Stimulated activated memory B cell treated with anti-CD40 and anti-IgM and Interleukin-4, amounts not matched to agents 10 μg/mL and 1 μg/mL and 100 μg/mL, for 72 hours (primary cell): ENCODE data around the gene FGF9.

Experiments
- ATAC-seq: fragments of 150-1000 bp; cut with Tn5 transposase; 2 replicates; pipeline ENCODE4 v1.10.0; 2021
- H3K27ac Mint-ChIP-seq: one replicate; pipeline ENCODE4 v1.8.0; 2022; ENCODE audit warnings: mild to moderate bottlenecking, mixed read lengths
- H3K27me3 Mint-ChIP-seq: one replicate; pipeline ENCODE4 v1.8.0; 2022; ENCODE audit warnings: mixed read lengths
- H3K36me3 Mint-ChIP-seq: one replicate; pipeline ENCODE4 v1.8.0; 2022; ENCODE audit warnings: mixed read lengths
- H3K4me1 Mint-ChIP-seq: one replicate; pipeline ENCODE4 v1.8.0; 2022; ENCODE audit warnings: mixed read lengths
- H3K4me3 Mint-ChIP-seq: one replicate; pipeline ENCODE4 v1.8.0; 2022; ENCODE audit warnings: mild to moderate bottlenecking, moderate library complexity, mixed read lengths
- H3K9me3 Mint-ChIP-seq: one replicate; pipeline ENCODE4 v1.8.0; 2022; ENCODE audit warnings: mixed read lengths

FGF9 gene

GRCh38 chr13:21723807-21724505 lies 53.1 kb downstream of the FGF9 start:
- ATAC-seq, result no peak
- no peaks in the 10 kb centered on the region for H3K4me1 Mint-ChIP-seq
- no peak overlapping the region for H3K4me3 Mint-ChIP-seq
- peaks cover 31% of the 10 kb centered on the region for H3K27me3 Mint-ChIP-seq
- H3K9me3 Mint-ChIP-seq, result peaks cover 6% of the 10 kb centered on the region
- H3K27ac Mint-ChIP-seq, result no peak overlapping the region
- no peaks in the 10 kb centered on the region for H3K36me3 Mint-ChIP-seq

DNA sequence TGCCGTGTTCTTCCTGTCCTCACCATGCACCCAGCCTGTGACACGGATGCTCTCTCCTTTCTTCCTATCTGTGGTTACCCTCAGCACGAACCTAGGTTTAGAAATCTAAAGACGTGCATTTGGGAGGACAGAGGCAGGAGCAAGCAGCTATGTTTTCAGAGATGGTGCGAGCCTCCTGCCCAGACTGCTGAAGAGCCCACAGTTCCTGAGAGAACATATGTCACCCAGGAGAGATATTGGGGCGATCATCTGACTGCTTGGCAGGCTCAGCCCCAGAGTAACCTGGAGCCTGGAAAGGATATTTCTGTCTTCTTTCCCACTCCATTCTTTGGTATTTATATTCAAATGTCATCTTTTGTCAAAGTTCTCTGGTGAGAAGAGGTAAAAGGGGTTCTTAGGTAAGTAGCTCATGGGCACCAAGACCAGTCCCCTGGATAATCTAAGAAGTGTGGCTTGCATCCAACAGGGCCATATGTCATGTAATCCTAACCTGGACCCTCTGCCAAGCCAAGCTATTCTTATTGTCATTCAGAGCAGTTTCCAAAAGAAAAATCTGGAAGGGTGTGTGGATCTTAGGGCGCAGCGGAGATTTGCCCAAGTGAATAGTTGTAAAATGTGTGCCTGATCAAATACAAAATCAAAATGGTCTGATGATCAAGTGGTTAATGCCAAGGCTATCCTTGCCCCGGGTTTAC lies 59.5 kb downstream of the FGF9 start:
- peaks cover 10% of the 10 kb centered on the region for H3K9me3 Mint-ChIP-seq
- H3K4me3 Mint-ChIP-seq, result no peak overlapping the region
- H3K27ac Mint-ChIP-seq, result no peak overlapping the region
- H3K36me3 Mint-ChIP-seq, result no peaks in the 10 kb centered on the region
- H3K27me3 Mint-ChIP-seq, result no peaks in the 10 kb centered on the region
- no peak for ATAC-seq
- H3K4me1 Mint-ChIP-seq, result no peaks in the 10 kb centered on the region

DNA sequence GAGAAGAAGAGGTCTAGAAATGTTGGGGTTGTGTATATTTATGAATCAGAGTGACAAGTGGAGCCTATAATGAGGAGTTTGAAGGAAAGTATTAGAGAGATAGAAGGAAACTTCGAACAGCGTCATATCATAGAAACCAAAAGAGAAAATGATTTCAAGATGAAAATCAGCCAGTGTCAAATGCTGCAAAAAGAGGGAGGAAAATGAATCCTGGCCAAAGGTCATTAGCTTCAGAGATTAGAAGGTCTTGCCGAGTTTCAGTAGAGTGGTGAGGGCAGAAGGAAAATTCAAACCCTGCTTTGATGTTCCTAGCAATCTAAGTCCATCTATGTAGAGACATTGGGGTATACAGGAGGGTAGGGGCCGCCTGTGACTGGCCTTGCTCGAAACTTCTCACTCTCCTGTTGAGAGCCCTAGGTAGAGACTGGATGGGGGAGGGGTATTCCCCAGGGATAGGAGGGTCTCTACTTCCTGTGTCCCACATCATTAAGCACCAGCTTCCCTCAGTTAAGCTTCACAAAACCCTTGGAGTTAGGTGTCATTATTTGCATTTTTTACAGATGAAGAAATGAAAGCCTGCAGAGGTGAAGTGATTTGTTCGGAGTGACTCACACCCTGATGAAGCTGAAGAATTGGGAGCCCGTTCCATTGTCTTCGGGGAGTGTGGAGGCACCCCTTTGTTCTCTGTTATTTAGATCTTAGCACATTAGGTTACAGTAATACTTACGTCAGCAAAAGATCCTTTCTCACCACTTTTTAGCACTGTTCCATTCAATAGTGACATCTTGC lies 62.8 kb downstream of the FGF9 start:
- no peak for ATAC-seq
- H3K27me3 Mint-ChIP-seq, result peaks cover 8% of the 10 kb centered on the region
- H3K4me3 Mint-ChIP-seq, result no peak overlapping the region
- no peaks in the 10 kb centered on the region for H3K36me3 Mint-ChIP-seq
- peaks cover 4% of the 10 kb centered on the region for H3K9me3 Mint-ChIP-seq
- no peaks in the 10 kb centered on the region for H3K4me1 Mint-ChIP-seq
- no peak overlapping the region for H3K27ac Mint-ChIP-seq

GRCh38 chr13:21734961-21735360 lies 64.1 kb downstream of the FGF9 start:
- Mint-ChIP-seq H3K27me3 (peaks cover 15% of the 10 kb centered on the region), H3K9me3 (peaks cover 4% of the 10 kb centered on the region), H3K4me1 (no peaks in the 10 kb centered on the region), H3K4me3 (no peak overlapping the region), H3K36me3 (no peaks in the 10 kb centered on the region), H3K27ac (no peak overlapping the region)
- no peak for ATAC-seq

DNA sequence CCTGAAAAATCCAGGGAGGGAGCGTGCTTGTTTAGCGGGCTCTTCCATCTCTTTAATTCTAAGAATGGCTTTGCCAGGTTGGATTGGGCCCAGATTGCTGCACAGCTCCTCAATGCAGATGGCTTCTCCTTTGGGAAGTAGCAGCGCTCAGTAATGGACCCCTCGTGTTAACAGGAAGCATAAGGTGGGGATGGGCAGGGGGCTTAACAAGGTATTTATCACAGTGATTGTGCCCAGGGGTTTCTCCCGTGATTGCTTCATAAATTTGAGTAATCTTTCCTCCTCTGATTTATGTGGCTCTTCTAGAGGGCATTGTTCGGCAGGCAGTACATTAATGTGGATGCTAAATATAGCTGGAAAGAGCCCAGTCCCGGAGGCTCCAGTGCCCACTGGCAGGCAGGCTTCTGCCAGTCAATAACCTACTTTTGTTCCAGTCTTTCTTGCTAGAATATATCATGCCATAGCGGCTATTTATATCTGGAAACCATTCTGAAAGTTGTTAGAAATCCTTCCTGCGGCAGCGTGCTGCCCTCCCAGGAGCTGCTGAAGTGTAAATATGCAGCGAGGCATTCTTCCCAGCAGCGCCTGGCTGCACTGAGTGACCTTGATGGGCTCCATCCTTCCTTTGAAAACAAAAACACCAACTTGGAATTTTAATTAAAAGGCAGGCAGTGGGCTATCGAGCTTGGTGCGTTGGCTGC lies 65.0 kb downstream of the FGF9 start:
- no peaks in the 10 kb centered on the region for H3K4me1 Mint-ChIP-seq
- peaks cover 15% of the 10 kb centered on the region for H3K27me3 Mint-ChIP-seq
- H3K9me3 Mint-ChIP-seq, result peaks cover 4% of the 10 kb centered on the region
- ATAC-seq, result no peak
- no peak overlapping the region for H3K4me3 Mint-ChIP-seq
- no peaks in the 10 kb centered on the region for H3K36me3 Mint-ChIP-seq
- no peak overlapping the region for H3K27ac Mint-ChIP-seq

DNA sequence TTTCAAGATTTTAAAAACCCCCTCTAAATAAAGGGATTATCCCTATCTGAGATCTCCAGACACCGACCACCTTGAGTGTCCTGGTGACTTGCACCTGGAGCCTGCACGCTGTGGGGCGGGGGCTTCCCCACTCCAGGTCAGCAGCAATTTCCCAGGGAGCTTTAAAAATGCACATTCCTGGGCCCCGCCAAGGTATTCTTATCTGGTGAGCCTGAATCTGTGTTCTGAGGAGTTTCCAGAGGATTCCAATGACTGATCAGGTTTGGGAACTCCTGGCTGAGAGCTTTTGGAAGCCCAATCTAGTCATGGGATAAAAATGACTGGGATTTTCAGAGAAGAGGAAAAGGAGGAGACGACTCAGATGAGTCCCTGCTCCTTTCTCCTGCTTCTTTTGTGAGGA lies 66.1 kb downstream of the FGF9 start:
- Mint-ChIP-seq H3K36me3 (no peaks in the 10 kb centered on the region), H3K27me3 (peaks cover 15% of the 10 kb centered on the region), H3K27ac (no peak overlapping the region), H3K4me1 (no peaks in the 10 kb centered on the region), H3K4me3 (no peak overlapping the region), H3K9me3 (no peaks in the 10 kb centered on the region)
- no peak for ATAC-seq

GRCh38 chr13:21738630-21739029 lies 67.8 kb downstream of the FGF9 start:
- no peaks in the 10 kb centered on the region for H3K4me1 Mint-ChIP-seq
- H3K27me3 Mint-ChIP-seq, result peaks cover 15% of the 10 kb centered on the region
- H3K27ac Mint-ChIP-seq, result no peak overlapping the region
- ATAC-seq, result no peak
- no peaks in the 10 kb centered on the region for H3K36me3 Mint-ChIP-seq
- no peak overlapping the region for H3K4me3 Mint-ChIP-seq
- H3K9me3 Mint-ChIP-seq, result no peaks in the 10 kb centered on the region

- no peaks in the 10 kb centered on the region for H3K36me3 Mint-ChIP-seq
- no peaks in the 10 kb centered on the region for H3K4me1 Mint-ChIP-seq
- no peak overlapping the region for H3K4me3 Mint-ChIP-seq
- no peaks in the 10 kb centered on the region for H3K9me3 Mint-ChIP-seq
- no peak for ATAC-seq
- no peak overlapping the region for H3K27ac Mint-ChIP-seq
- peaks cover 15% of the 10 kb centered on the region for H3K27me3 Mint-ChIP-seq
These were observed 68.9 kb downstream of the FGF9 start for GRCh38 chr13:21739771-21740170.

- ATAC-seq, result no peak
- Mint-ChIP-seq H3K9me3 (no peaks in the 10 kb centered on the region), H3K4me3 (no peak overlapping the region), H3K4me1 (no peaks in the 10 kb centered on the region), H3K36me3 (no peaks in the 10 kb centered on the region), H3K27ac (no peak overlapping the region), H3K27me3 (peaks cover 15% of the 10 kb centered on the region)
These were observed 70.6 kb downstream of the FGF9 start for GRCh38 chr13:21741396-21741979.

DNA sequence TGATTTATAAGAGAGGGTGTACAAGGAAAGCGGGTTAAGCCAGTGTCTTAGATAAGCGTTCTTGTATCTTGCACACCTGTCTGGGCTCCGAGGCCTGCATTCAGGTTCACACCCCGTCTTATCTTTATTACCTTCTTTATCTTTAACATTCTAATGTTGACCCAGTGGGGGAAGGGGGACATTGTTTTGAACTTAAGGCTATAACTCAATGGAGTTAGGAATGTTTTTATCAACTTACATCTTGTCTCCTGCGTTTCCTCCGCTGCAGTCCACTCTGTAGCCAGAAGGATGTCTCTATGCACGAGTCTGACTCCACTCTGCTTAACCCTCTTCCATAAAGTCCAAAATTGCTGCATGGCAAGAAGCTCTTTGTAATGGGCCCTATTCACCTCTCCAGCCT lies 71.2 kb downstream of the FGF9 start:
- no peaks in the 10 kb centered on the region for H3K36me3 Mint-ChIP-seq
- H3K9me3 Mint-ChIP-seq, result no peaks in the 10 kb centered on the region
- peaks cover 15% of the 10 kb centered on the region for H3K27me3 Mint-ChIP-seq
- ATAC-seq, result no peak
- H3K4me1 Mint-ChIP-seq, result no peaks in the 10 kb centered on the region
- no peak overlapping the region for H3K27ac Mint-ChIP-seq
- no peak overlapping the region for H3K4me3 Mint-ChIP-seq

DNA sequence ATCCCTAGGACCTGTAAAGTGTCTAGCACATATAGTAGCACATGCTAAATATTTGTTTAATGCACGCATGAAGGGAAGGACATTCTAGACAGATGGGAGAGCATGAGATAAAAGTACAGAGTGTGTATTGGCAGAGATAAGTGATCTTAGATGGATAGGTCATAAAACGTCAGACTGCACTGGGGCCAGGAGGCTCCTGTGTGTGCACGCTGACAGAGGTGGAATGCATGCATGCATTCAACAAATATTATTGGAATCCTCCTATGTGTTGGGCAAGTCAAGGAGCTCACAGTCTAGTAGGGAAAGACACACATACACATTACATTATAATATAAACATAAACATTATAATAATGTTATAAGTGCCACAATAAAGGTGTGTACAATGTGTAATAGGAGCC lies 73.3 kb downstream of the FGF9 start:
- H3K4me3 Mint-ChIP-seq, result no peak overlapping the region
- no peaks in the 10 kb centered on the region for H3K4me1 Mint-ChIP-seq
- no peak for ATAC-seq
- peaks cover 2% of the 10 kb centered on the region for H3K27me3 Mint-ChIP-seq
- no peaks in the 10 kb centered on the region for H3K9me3 Mint-ChIP-seq
- H3K27ac Mint-ChIP-seq, result no peak overlapping the region
- H3K36me3 Mint-ChIP-seq, result no peaks in the 10 kb centered on the region

GRCh38 chr13:21745307-21745706 lies 74.4 kb downstream of the FGF9 start:
- Mint-ChIP-seq H3K36me3 (no peaks in the 10 kb centered on the region), H3K27me3 (no peaks in the 10 kb centered on the region)

GRCh38 chr13:21747456-21747855 lies 76.6 kb downstream of the FGF9 start:
- Mint-ChIP-seq H3K4me3 (no peak overlapping the region), H3K27ac (no peak overlapping the region), H3K27me3 (no peaks in the 10 kb centered on the region), H3K9me3 (peaks cover 9% of the 10 kb centered on the region), H3K36me3 (no peaks in the 10 kb centered on the region), H3K4me1 (no peaks in the 10 kb centered on the region)
- no peak for ATAC-seq

More at GRCh38 chr13:21745307-21745706, 74.4 kb downstream of the FGF9 start:
- Mint-ChIP-seq H3K27ac (no peak overlapping the region), H3K4me1 (no peaks in the 10 kb centered on the region), H3K9me3 (peaks cover 7% of the 10 kb centered on the region), H3K4me3 (no peak overlapping the region)
- no peak for ATAC-seq

GRCh38 chr13:21748166-21748565 lies 77.3 kb downstream of the FGF9 start:
- Mint-ChIP-seq H3K9me3 (peaks cover 9% of the 10 kb centered on the region), H3K27ac (no peak overlapping the region), H3K4me1 (no peaks in the 10 kb centered on the region), H3K4me3 (no peak overlapping the region), H3K36me3 (no peaks in the 10 kb centered on the region), H3K27me3 (no peaks in the 10 kb centered on the region)
- no peak for ATAC-seq

DNA sequence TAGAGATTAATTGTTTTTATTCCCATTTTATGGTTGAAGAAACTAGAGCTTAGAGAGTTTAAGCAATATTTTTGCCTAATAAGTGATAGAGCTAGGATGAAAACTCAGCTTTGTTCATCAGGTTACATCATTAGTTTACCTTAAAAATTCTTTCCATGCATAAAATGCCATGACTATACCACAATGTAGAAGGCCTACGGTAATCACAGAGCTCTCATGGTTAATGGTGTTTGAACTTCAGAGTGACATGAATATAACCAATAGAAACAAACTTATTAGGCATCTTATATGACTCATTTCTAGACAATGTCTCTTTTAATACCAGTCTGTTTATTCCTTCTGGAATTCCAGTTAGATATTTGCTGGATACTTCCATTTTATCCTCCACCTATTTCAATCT lies 78.5 kb downstream of the FGF9 start:
- Mint-ChIP-seq H3K4me3 (no peak overlapping the region), H3K9me3 (peaks cover 9% of the 10 kb centered on the region), H3K27me3 (no peaks in the 10 kb centered on the region), H3K27ac (no peak overlapping the region), H3K36me3 (no peaks in the 10 kb centered on the region), H3K4me1 (no peaks in the 10 kb centered on the region)
- ATAC-seq, result no peak
